HG03520 (cell line): ENCODE measurements around the gene FAM120A.

Experiments used
- ATAC-seq: cut with Tn5 transposase; IDR thresholded peaks from one replicate; pipeline ENCODE4 v1.9.1; 2021; ENCODE audit warnings: mild to moderate bottlenecking, moderate library complexity; ENCODE audit not compliant: unreplicated experiment

FAM120A gene

GRCh38 chr9:93575796-93576257 lies 124.3 kb downstream of the FAM120A start:
- no peak for ATAC-seq

- no peak for ATAC-seq
Observed at GRCh38 chr9:93576258-93577077, 125.0 kb downstream of the FAM120A start, which contains the start of gene PHF2. PHF2 (plus strand) TSS chr9:93576584; CDS start chr9:93576774, 190 bp downstream.

GRCh38 chr9:93577078-93577974 lies 125.8 kb downstream of the FAM120A start:
- no peak for ATAC-seq

GRCh38 chr9:93577975-93578682 lies 126.6 kb downstream of the FAM120A start:
- no peak for ATAC-seq

DNA sequence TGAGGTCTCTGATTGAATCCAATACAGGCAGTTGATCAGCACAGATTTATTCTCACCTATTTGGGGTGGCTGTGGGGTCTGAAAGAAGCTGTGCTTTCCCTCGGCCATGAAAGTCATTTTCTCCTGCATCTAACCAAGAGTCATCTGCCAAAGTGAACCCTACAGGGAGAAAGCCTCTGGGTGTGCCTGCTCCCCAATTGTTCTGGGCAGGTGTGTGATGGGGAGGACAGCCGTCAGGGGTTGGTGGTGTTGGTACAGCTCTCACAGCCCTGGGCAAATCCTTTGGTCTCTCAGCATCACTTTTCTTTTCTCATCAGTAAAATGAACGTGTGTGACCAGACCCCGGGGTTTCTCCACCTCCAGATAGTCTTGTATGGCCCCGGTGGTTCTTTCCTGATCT lies 127.4 kb downstream of the FAM120A start:
- ATAC-seq = no peak

DNA sequence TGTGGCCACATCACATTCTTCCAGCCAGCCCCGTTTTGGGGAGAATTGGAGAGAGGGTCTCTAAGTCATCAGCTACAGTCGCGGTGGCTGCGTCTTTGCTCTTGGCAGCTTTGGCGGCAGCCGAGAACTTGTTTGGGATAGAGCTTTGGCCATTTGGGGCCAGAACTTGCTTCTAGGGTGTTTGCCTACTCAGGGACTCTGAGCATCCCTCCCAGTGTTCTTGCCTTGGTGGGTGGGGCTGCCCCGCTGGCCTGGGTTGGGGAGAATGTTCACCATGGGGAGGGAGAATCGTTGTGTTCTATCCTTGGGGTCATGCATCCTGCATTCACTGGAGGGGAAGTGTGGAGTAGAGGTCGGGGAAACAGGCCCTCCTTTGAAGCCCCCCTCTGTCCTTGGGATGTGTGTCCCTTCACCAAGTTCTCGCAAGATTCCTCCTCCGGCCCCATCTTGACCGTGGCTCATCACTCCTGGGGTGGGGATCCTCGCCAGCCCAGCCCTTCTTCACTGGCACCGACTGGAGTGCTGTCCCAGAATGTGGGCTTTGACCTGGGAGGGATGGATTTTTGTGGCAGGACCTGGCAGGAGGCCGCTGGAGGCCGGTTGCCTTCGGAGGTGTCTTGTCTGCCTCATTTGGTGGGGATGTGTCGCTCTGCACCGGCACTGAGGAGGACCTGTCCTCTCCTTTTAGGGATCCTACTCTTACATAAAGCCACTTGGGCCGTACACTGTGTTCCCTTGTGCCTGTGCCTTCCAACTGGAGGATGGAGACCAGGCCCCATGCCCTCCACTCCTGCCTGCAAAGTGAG lies 128.4 kb downstream of the FAM120A start:
- no peak for ATAC-seq

DNA sequence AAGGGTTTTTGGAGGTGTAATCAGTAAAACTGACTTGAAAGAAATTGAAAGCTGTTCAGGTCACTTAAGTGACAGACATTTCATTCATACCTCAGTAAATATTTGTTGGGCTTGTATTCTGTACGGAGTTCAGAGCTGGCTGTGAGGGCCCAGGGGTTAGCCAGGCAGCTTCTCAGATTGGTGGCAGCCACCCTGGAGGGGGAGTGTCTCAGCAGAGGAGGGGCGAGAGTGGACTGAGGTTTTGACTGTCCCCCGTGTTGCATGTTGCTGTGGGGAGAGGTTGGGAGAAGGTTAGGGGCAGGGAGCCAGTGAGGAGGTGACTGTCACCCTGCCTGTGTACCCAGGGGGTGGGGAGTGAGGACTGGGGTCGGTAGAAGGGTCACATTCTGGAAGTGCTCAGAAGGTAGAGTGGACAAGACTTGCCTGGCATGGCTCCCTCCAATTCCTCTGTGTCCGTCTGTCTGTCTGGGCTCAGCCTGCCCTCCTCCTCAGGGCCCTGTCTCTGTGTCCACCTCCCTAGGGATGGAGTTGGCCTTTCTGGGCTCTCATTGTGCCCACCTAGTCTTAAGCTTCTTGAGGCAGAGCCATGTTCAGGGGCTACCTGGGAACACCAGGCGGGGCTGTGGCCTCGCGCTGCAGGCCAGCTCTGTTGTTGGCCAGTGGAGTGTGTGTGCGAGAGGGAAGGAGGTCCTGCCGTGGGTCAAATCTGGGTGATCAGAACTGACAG lies 129.3 kb downstream of the FAM120A start:
- ATAC-seq = no peak

DNA sequence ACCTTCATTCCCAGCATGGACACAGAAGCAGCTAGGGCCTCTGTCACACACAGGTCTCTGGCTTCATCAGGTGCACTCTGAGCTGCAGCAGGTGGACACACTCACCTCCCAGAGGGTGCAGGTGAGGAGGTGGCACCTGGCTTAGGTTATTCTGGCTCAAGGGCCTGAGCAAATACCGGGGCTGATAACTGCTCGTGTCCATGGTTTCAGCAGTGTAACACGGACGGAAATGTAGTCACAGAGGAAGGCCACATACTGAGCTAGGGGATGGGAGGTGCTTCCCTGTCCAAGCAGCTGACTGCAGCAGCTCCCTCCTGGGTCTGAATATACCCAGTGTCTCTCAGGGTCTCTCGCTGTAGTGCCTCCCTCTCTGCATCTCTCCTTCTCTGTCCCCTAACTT lies 130.6 kb downstream of the FAM120A start:
- ATAC-seq = no peak

DNA sequence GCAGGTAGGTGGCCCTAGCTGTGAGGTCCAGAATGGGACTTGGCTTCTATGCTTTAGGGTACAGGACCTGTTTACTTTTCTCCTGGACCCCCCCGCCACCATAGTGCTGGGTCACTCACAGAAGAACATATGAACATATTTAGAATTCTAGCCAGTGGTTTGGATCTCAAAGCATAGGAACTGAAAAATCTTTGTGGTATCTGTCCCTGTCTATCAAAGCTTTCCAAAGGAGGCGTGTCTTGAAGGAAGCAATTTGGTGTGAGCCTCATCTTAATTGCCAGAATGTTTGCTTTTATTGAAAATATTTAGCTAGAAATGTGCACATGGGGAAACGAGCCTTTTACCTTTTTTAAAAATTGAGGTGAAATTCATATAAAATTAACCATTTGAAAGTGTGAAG lies 131.1 kb downstream of the FAM120A start:
- no peak for ATAC-seq

DNA sequence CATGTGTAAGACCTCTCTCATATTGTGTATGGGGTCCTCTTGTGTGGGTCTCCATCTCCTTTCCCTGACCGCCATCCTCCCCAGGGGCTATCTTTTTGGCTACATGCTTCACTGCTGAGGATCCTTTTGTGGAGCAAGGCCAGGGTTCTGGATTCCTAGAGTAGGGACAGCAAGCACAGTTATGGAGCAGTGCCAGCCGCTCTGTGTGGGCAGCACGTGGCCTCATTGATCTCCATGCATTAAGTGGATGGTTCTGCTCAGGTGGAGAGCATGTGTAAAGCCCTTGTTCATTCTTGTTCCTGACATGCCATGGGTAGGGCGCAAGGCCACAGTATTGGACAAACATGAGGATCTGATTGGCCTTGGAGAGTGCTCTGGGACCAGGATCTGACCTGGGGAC lies 133.8 kb downstream of the FAM120A start:
- ATAC-seq = no peak

DNA sequence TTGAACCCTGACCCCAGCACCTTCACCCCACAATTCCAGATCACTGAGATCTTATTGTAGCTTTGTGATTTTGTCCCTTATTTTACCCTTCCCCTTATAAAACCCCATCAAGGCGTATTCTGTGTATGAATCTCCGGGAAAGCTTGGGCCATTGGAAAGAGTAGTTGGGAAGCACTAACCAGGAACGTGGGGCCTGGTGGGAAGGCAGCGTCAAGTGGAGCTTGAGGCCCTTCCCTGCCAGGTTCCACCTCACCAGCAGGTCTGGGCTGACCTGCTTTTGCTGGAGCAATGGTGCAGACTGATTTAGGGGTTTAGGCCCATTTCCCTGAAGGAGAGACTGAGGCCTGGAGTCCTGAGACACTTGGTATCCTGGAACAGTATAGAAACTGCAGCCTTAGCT lies 134.2 kb downstream of the FAM120A start:
- ATAC-seq = no peak

- ATAC-seq = no peak
Observed at GRCh38 chr9:93586290-93587057, 135.0 kb downstream of the FAM120A start.

DNA sequence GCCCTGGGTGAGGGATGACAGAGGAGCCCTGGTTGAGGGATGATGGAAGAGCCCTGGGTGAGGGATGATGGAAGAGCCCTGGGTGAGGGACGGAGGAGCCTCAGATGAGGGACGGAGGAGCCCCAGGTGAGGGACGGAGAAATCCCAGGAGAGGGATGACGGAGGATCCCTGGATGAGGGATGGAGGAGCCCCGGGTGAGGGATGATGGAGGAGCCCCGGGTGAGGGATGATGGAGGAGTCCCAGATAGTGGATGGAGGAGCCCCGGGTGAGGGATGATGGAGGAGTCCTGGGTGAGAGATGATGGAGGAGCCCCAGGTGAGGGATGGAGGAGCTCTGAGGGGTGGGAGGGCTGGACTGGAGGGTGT lies 135.8 kb downstream of the FAM120A start:
- no peak for ATAC-seq

DNA sequence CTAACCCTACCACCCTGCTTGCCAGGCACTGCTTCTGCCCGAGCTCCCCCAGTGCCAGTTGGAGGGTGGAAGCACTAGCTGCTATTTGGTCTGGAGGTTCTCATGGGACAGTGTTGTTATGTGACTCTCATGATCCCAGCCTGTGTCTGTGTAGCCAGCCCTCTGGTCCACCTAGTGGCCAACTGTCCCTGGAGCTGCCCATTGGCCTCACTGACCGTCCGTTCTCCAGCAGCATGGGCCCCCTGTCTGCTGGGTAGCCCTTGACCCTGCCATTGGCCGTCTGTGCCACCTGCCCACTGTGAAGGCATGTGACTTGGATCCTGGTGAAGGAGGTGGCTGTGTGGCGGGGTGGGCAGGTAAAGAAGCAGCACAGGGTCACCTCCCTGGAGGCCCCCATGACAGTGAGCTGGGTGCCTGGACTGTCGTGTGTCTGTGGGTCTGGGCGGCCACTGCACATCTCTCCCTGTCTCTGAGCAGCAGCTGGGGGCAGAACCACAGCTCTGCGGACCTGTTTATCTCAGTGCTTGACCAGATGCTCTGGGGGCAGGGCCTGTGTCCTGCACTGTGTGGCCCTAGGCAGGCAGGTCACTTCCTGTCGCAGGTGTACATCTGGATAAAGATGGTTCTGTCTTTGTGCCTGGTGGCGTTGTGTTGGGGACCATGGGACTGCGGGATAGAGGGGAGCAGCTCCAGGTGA lies 136.3 kb downstream of the FAM120A start:
- ATAC-seq = no peak

- no peak for ATAC-seq
Observed at GRCh38 chr9:93588641-93589609, 137.4 kb downstream of the FAM120A start.

DNA sequence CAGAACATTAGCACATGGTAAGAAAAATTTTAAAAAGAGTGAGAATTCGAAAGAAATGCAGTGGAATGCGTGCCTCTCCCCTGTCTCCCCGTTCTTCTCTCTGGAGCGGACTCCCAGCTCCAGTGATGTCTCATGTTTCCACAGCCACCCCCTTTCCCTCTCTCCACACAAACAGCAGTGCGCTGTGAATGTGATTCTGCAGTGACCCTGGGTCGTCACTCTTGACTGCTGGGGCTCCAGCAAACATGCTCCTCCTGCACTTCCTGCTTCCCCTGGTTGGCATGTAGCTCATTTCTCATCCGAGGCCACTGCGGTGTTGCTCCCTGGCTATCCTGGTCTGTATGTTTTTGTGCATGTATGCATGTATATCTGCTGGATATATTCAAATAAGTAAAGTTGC lies 138.2 kb downstream of the FAM120A start:
- ATAC-seq = no peak

DNA sequence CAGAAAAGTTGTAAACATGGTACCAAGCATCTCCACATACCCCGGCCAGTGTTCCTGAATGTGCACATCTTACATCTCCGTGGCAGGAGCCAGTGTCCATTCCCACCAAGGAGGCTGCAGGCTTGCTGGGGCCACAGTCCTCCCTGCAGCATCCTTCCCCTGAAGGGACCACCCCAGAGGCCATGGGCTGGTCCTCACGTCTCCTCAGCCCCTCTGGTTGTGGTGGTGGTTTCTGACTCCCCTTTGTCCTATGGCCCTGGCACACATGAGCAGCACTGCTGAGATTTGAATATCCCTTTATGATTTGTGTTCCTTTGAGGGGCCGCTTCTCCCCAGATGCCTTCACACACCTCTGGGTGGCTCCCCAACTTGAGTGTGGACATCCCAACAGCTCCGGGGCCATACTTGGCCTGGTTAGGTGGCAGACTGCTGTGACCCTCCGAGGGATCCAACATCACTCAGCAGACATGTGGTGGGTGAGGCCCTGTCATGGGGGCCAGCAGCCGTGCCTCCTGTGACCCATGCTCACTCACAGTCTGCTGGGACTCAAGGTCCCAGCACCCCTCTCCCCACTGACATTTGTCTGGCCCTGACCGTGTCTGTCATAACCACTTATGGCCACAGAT lies 139.2 kb downstream of the FAM120A start:
- no peak for ATAC-seq
